H9 (cell line): ENCODE results near the gene CYP4V2. TPM values are rescaled to one million over a fixed set of nuclear protein-coding genes. Genes with fewer than 3 reads are reported as not detected.

Source experiments
- DNase-seq: peaks from one replicate; pipeline ENCODE4 v3.0.0-alpha.2; 2017
- H2AFZ ChIP-seq: one replicate; pipeline ENCODE4 v1.6.1; 2013; ENCODE audit warnings: mild to moderate bottlenecking, low read length, control low read depth, moderate library complexity
- H2AK5ac ChIP-seq: 2 replicates; pipeline ENCODE4 v1.6.1; 2013; ENCODE audit warnings: low read length, control low read depth, mixed read lengths; ENCODE audit not compliant: insufficient read length
- H2BK120ac ChIP-seq: one replicate; pipeline ENCODE4 v1.6.1; 2013; ENCODE audit warnings: low read depth, mild to moderate bottlenecking, low read length, control low read depth, inconsistent platforms; ENCODE audit not compliant: poor library complexity, severe bottlenecking
- H2BK12ac ChIP-seq: 2 replicates; pipeline ENCODE4 v1.6.1; 2013; ENCODE audit warnings: low read length, control low read depth, mixed read lengths, low read depth; ENCODE audit not compliant: insufficient read length
- H2BK15ac ChIP-seq: 2 replicates; pipeline ENCODE4 v1.6.1; 2013; ENCODE audit warnings: low read depth, low read length, control low read depth
- H2BK20ac ChIP-seq: one replicate; pipeline ENCODE4 v1.6.1; 2013; ENCODE audit warnings: low read depth, mild to moderate bottlenecking, low read length, control low read depth, inconsistent platforms; ENCODE audit not compliant: poor library complexity, severe bottlenecking
- H2BK5ac ChIP-seq: 2 replicates; pipeline ENCODE4 v1.6.1; 2013; ENCODE audit warnings: low read length, control low read depth, mixed read lengths; ENCODE audit not compliant: insufficient read length
- H3K14ac ChIP-seq: 2 replicates; pipeline ENCODE4 v1.6.1; 2013; ENCODE audit warnings: low read length, control low read depth; ENCODE audit not compliant: insufficient read depth
- H3K18ac ChIP-seq: 2 replicates; pipeline ENCODE4 v1.6.1; 2013; ENCODE audit warnings: low read depth, mild to moderate bottlenecking, mixed read lengths, low read length, control low read depth; ENCODE audit not compliant: insufficient read length
- H3K23ac ChIP-seq: 2 replicates; pipeline ENCODE4 v1.6.1; 2013; ENCODE audit warnings: low read length, control low read depth, mixed read lengths, low read depth; ENCODE audit not compliant: insufficient read length
- H3K23me2 ChIP-seq: 2 replicates; pipeline ENCODE4 v1.6.1; 2013; ENCODE audit warnings: low read depth, mild to moderate bottlenecking, mixed read lengths, low read length, control low read depth; ENCODE audit not compliant: insufficient read length, poor library complexity, severe bottlenecking
- H3K27ac ChIP-seq: 2 replicates; pipeline ENCODE4 v1.5.1; 2013; ENCODE audit warnings: low read length, control low read depth, mixed read lengths, low read depth; ENCODE audit not compliant: insufficient read length
- H3K27me3 ChIP-seq: 2 replicates; pipeline ENCODE4 v1.6.1; 2013; ENCODE audit warnings: low read length, control low read depth, inconsistent platforms; ENCODE audit not compliant: insufficient read depth
- H3K4ac ChIP-seq: 2 replicates; pipeline ENCODE4 v1.6.1; 2013; ENCODE audit warnings: low read depth, mild to moderate bottlenecking, control low read depth, inconsistent platforms, low read length, moderate library complexity
- H3K4me1 ChIP-seq: 2 replicates; pipeline ENCODE4 v1.6.1; 2013; ENCODE audit warnings: low read length, control low read depth, inconsistent platforms; ENCODE audit not compliant: insufficient read depth
- H3K4me2 ChIP-seq: 2 replicates; pipeline ENCODE4 v1.6.1; 2013; ENCODE audit warnings: low read length, control low read depth, mixed read lengths; ENCODE audit not compliant: insufficient read length, insufficient read depth
- H3K56ac ChIP-seq: 2 replicates; pipeline ENCODE4 v1.6.1; 2013; ENCODE audit warnings: low read depth, mild to moderate bottlenecking, mixed read lengths, low read length, control low read depth; ENCODE audit not compliant: insufficient read length
- H3K79me1 ChIP-seq: 2 replicates; pipeline ENCODE4 v1.6.1; 2013; ENCODE audit warnings: low read depth, mild to moderate bottlenecking, moderate library complexity, low read length, control low read depth, inconsistent platforms; ENCODE audit not compliant: insufficient read depth, poor library complexity, severe bottlenecking
- H3K79me2 ChIP-seq: 2 replicates; pipeline ENCODE4 v1.6.1; 2013; ENCODE audit warnings: low read length, control low read depth, inconsistent platforms; ENCODE audit not compliant: insufficient read depth
- H3K9ac ChIP-seq: 2 replicates; pipeline ENCODE4 v1.6.1; 2013; ENCODE audit warnings: low read length, control low read depth, mixed read lengths; ENCODE audit not compliant: insufficient read length; ENCODE audit errors: extremely low read depth
- H3K9me3 ChIP-seq: one replicate; pipeline ENCODE4 v1.6.1; 2013; ENCODE audit warnings: low read depth, low read length, inconsistent platforms; ENCODE audit not compliant: control insufficient read depth
- H3T11ph ChIP-seq: one replicate; pipeline ENCODE4 v1.6.1; 2013; ENCODE audit warnings: mild to moderate bottlenecking, low read length, control low read depth, inconsistent platforms
- H4K20me1 ChIP-seq: one replicate; pipeline ENCODE4 v1.6.1; 2013; ENCODE audit not compliant: control insufficient read depth, insufficient read length, insufficient read depth
- H4K5ac ChIP-seq: 2 replicates; pipeline ENCODE4 v1.6.1; 2013; ENCODE audit warnings: low read depth, mild to moderate bottlenecking, mixed read lengths, low read length, control low read depth; ENCODE audit not compliant: insufficient read length
- H4K8ac ChIP-seq: replicated peaks from 2 replicates; pipeline ENCODE4 v1.6.1; 2013; ENCODE audit warnings: low read length, control low read depth, mixed read lengths, low read depth; ENCODE audit not compliant: insufficient read length
- H4K91ac ChIP-seq: 2 replicates; pipeline ENCODE4 v1.6.1; 2013; ENCODE audit warnings: low read depth, mild to moderate bottlenecking, moderate library complexity, mixed read lengths, low read length, control low read depth; ENCODE audit not compliant: insufficient read length
- H3K27ac Mint-ChIP-seq, 3 experiments: 2 replicates in 2 of 3; 3 replicates in 1 of 3; pipeline ENCODE4 v1.8.0; 2020 to 2021; ENCODE audit warnings: mixed read lengths in 3 of 3, mild to moderate bottlenecking in 1 of 3, moderate library complexity in 1 of 3
- H3K27me3 Mint-ChIP-seq: 2 replicates; pipeline ENCODE4 v1.8.0; 2021; ENCODE audit warnings: low read depth, mild to moderate bottlenecking, moderate library complexity, mixed read lengths
- H3K36me3 Mint-ChIP-seq, 3 experiments: 2 replicates in 2 of 3; 3 replicates in 1 of 3; pipeline ENCODE4 v1.8.0; 2020 to 2021; ENCODE audit warnings: low read depth in 3 of 3, mixed read lengths in 3 of 3; ENCODE audit not compliant: insufficient read depth in 1 of 3
- H3K4me1 Mint-ChIP-seq, 2 experiments: 2 replicates each; pipeline ENCODE4 v1.8.0; 2020; ENCODE audit warnings: mixed read lengths in 2 of 2
- H3K4me3 Mint-ChIP-seq, 2 experiments: 2 replicates in 1 of 2; 3 replicates in 1 of 2; pipeline ENCODE4 v1.8.0; 2020 to 2021; ENCODE audit warnings: mild to moderate bottlenecking in 2 of 2, mixed read lengths in 2 of 2, moderate library complexity in 1 of 2
- H3K9me3 Mint-ChIP-seq, 2 experiments: 2 replicates in 1 of 2; 3 replicates in 1 of 2; pipeline ENCODE4 v1.8.0; 2020; ENCODE audit warnings: mild to moderate bottlenecking in 2 of 2, mixed read lengths in 2 of 2, moderate library complexity in 1 of 2
- CTCF ChIP-seq: fragments of 200-600 bp; sonication (generic); conservative IDR thresholded peaks from 3 replicates; pipeline ENCODE4 v1.8.0; 2021; ENCODE audit warnings: antibody characterized with exemption, mild to moderate bottlenecking
- total RNA-seq: library from RNA; stranded (reverse); gene quantifications from 2 replicates; pipeline ENCODE4 v1.2.1, GENCODE V29; 2021

CYP4V2 gene
- total RNA-seq, 1 experiment from 2014 or later: 1.0 TPM

GRCh38 chr4:186225848-186226247 lies 34.5 kb downstream of the CYP4V2 start:
- Histone ChIP-seq H3K23me2 (no peaks in the 10 kb centered on the region), H4K8ac (no peak overlapping the region), H4K91ac (no peak overlapping the region), H2AFZ (no peak overlapping the region), H3K14ac (no peak overlapping the region), H3K27me3 (no peaks in the 10 kb centered on the region), H3K4ac (no peak overlapping the region), H2BK12ac (no peak overlapping the region), H3T11ph (no peak overlapping the region), H3K79me2 (no peaks in the 10 kb centered on the region), H2BK5ac (no peak overlapping the region), H3K9ac (no peak overlapping the region), H3K23ac (no peak overlapping the region), H3K4me1 (no peaks in the 10 kb centered on the region; the same call in 1 of the 2 replicates), H2BK15ac (no peak overlapping the region), H3K18ac (no peak overlapping the region), H3K79me1 (no peaks in the 10 kb centered on the region), H3K9me3 (peaks cover 25% of the 10 kb centered on the region), H2BK20ac (no peak overlapping the region), H2AK5ac (no peak overlapping the region), H4K5ac (no peak overlapping the region), H2BK120ac (no peak overlapping the region), H3K56ac (no peak overlapping the region), H3K27ac (no peak overlapping the region), H3K4me2 (no peak overlapping the region), H4K20me1 (no peaks in the 10 kb centered on the region)
- Mint-ChIP-seq H3K4me3 (no peak overlapping the region), H3K36me3 (peaks cover 29 to 46% (median 32%) of the 10 kb centered on the region in 3 experiments), H3K9me3 (peaks cover 34 to 39% of the 10 kb centered on the region in 2 experiments), H3K27me3 (peaks cover 8% of the 10 kb centered on the region), H3K4me1 (peaks cover 14 to 34% of the 10 kb centered on the region in 2 experiments), H3K27ac (peak overlapping the region in 2 of 3 experiments; percentile 32 to 40; a peak in 2 of 7 replicates)
- no peak for TF ChIP-seq CTCF
- no peak for DNase-seq
